ENCODE results near the gene TPM4. TPM values are rescaled to one million over a fixed set of nuclear protein-coding genes. Genes with fewer than 3 reads are reported as not detected.

Gene TPM4
- total RNA-seq, 1 experiment from 2014 or later: 307 TPM

DNA sequence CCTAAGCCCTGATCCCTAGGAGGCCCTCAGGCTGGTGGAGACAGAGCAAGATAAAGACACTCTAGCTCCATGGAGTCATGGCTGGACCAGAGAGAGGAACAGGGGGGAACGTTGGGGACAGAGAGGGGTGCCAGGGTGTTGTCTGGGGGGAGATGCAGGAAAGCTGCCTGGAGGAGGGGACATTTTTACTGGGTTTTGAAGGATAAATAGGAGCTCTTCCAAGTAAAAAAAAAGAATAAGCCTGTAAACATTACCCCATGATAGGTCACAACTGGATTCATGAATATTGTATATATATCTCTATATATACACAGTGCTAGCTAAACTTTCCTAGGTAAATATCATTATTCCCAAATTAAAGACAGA is 67.9 kb downstream of the TPM4 start:
- Histone ChIP-seq H3K4me1 (replicated peaks; ENCODE audit: insufficient read depth) (peaks cover 30% of the 10 kb centered on the region), H3K27ac (peak overlapping the region; percentile 71), H3K79me2 (ENCODE audit: low read depth) (no peaks in the 10 kb centered on the region), H3K36me3 (ENCODE audit: low read depth) (no peaks in the 10 kb centered on the region), H3K9me2 (ENCODE audit: insufficient read depth) (no peaks in the 10 kb centered on the region), H2AFZ (no peak overlapping the region), H3K27me3 (ENCODE audit: insufficient read depth, low read depth) (no peaks in the 10 kb centered on the region), H3K4me2 (peak overlapping the region; percentile 80), H4K20me1 (ENCODE audit: insufficient read depth) (no peaks in the 10 kb centered on the region), H3K4me3 (peak overlapping the region; percentile 52; the same call in 1 of the 2 replicates), H3K9me3 (ENCODE audit: insufficient read depth, low read depth) (no peaks in the 10 kb centered on the region), H3F3A (ENCODE audit: insufficient read depth, low read depth) (peaks cover 21% of the 10 kb centered on the region; the same call in 1 of the 2 replicates)
- no TSS peak for BruUV-seq (replicated peaks)
- TF ChIP-seq EZH2 (IDR thresholded peaks at IDR 0.05; ENCODE audit: low read depth): no peak
- intact Hi-C loops (cut with micrococcal nuclease; ENCODE audit: unreplicated experiment): no loop called here
- CTCF ChIA-PET: interaction anchor here (0.6 to 1.0 kb wide), 2 partner anchors 18 to 99 kb away, joined by 3 to 9 read pairs; no protein-coding TSS in a partner anchor
- POLR2A ChIA-PET (ENCODE audit: unreplicated experiment): interaction anchor here (0.6 to 1.0 kb wide), 3 partner anchors 8 to 1454 kb away, joined by 3 to 5 read pairs (median 3); partner anchors contain the start of gene ZNF333
- no peak for DNase-seq

DNA sequence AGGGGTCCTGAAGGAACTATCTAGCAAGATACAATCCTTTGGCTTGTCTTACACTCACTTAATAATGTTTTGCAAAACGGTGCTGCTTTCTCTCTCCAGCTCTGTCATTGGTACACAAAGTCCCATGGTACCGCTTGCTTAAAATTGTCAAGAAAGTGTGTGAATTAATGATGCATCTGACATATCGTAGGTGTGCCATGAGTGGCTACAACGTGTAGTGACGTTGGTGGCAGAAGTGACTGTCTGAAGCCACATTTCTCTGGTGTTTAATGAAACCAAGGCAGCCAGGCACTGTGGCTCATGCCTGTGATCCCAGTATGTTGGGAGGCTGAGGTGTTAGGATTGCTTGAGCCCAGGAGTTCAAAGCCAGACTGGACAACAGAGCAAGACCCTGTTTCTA is 69.8 kb downstream of the TPM4 start:
- BruUV-seq (replicated peaks): no TSS peak
- Histone ChIP-seq H3K4me2 (no peak overlapping the region), H3K27me3 (ENCODE audit: insufficient read depth, low read depth) (no peaks in the 10 kb centered on the region), H3K4me1 (replicated peaks; ENCODE audit: insufficient read depth) (peaks cover 30% of the 10 kb centered on the region), H3K9me2 (ENCODE audit: insufficient read depth) (no peaks in the 10 kb centered on the region), H3F3A (ENCODE audit: insufficient read depth, low read depth) (peaks cover 33% of the 10 kb centered on the region; the same call in 1 of the 2 replicates), H3K9me3 (ENCODE audit: insufficient read depth, low read depth) (no peaks in the 10 kb centered on the region), H3K79me2 (ENCODE audit: low read depth) (no peaks in the 10 kb centered on the region), H3K4me3 (no peak overlapping the region), H2AFZ (no peak overlapping the region), H4K20me1 (ENCODE audit: insufficient read depth) (no peaks in the 10 kb centered on the region), H3K27ac (no peak overlapping the region), H3K36me3 (ENCODE audit: low read depth) (no peaks in the 10 kb centered on the region)
- DNase-seq: no peak
- CTCF ChIA-PET: no interaction called here
- intact Hi-C loops (cut with micrococcal nuclease; ENCODE audit: unreplicated experiment): no loop called here
- POLR2A ChIA-PET (ENCODE audit: unreplicated experiment): interaction anchor here (0.6 kb wide), 1 partner anchor 179 kb away, joined by 4 read pairs; no protein-coding TSS in a partner anchor
- TF ChIP-seq, protein P1, sequence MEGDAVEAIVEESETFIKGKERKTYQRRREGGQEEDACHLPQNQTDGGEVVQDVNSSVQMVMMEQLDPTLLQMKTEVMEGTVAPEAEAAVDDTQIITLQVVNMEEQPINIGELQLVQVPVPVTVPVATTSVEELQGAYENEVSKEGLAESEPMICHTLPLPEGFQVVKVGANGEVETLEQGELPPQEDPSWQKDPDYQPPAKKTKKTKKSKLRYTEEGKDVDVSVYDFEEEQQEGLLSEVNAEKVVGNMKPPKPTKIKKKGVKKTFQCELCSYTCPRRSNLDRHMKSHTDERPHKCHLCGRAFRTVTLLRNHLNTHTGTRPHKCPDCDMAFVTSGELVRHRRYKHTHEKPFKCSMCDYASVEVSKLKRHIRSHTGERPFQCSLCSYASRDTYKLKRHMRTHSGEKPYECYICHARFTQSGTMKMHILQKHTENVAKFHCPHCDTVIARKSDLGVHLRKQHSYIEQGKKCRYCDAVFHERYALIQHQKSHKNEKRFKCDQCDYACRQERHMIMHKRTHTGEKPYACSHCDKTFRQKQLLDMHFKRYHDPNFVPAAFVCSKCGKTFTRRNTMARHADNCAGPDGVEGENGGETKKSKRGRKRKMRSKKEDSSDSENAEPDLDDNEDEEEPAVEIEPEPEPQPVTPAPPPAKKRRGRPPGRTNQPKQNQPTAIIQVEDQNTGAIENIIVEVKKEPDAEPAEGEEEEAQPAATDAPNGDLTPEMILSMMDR (conservative IDR thresholded peaks at IDR 0.05): no peak

DNA sequence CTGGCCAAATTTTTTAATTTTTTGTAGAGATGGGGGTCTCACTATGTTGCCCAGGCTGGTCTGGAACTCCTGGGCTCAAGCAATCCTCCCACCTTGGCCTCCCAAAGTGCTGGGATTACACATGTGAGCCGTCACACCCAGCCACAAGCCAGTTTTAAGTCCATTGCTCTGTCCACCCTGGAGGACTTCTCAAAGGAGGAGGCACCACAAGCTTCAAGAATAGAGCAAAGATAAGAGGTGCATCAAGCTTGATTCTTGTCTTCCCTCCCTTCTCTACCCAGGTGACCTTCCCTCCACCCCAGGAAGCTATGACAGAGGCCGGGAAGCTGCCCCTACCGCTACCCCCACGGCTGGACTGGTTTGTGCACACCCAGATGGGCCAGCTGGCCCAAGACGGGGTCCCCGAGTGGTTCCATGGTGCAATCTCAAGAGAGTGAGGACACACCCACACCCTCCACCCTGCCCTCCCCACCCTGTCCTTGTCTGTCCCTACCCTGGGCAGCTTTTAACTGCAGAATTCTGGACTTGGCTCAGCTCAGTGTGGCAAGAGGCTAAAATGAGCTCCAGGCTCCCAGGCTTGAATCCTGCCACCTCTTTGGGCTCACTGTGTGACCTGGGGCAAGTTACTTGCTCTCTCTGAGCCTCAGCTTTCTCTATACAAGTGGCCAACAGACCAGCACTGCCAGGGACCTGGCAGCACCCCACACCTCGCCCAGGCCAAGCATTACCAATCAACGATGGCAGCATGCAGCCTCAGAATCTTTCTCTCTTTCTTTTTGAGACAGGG is 72.3 kb downstream of the TPM4 start:
- no peak for TF ChIP-seq EZH2 (IDR thresholded peaks at IDR 0.05; ENCODE audit: low read depth)
- TF ChIP-seq, protein P1 (conservative IDR thresholded peaks at IDR 0.05): no peak
- Histone ChIP-seq H3K27me3 (ENCODE audit: insufficient read depth, low read depth) (no peaks in the 10 kb centered on the region), H3K27ac (no peak overlapping the region), H3F3A (ENCODE audit: insufficient read depth, low read depth) (peaks cover 42% of the 10 kb centered on the region; the same call in 1 of the 2 replicates), H3K4me3 (no peak overlapping the region), H3K4me2 (no peak overlapping the region), H3K9me3 (ENCODE audit: insufficient read depth, low read depth) (no peaks in the 10 kb centered on the region), H3K36me3 (ENCODE audit: low read depth) (no peaks in the 10 kb centered on the region), H2AFZ (no peak overlapping the region), H4K20me1 (ENCODE audit: insufficient read depth) (no peaks in the 10 kb centered on the region), H3K79me2 (ENCODE audit: low read depth) (no peaks in the 10 kb centered on the region), H3K9me2 (ENCODE audit: insufficient read depth) (no peaks in the 10 kb centered on the region), H3K4me1 (replicated peaks; ENCODE audit: insufficient read depth) (peaks cover 14% of the 10 kb centered on the region)
- no peak for DNase-seq
- ChIA-PET POLR2A (ENCODE audit: unreplicated experiment) (no interaction called here), CTCF (no interaction called here)
- no TSS peak for BruUV-seq (replicated peaks)
- intact Hi-C loops (cut with micrococcal nuclease; ENCODE audit: unreplicated experiment): no loop called here

Other genes with a start within 250 kb of the TPM4 start
- gene CYP4F2, start 178.4 kb upstream of the TPM4 start, total RNA-seq (2021): 0.31 and 1.1 TPM in 2 replicates
- gene CYP4F11, start 142.0 kb upstream of the TPM4 start, total RNA-seq (2021): 152 and 187 TPM in 2 replicates
- gene OR10H4, start 127.5 kb upstream of the TPM4 start, total RNA-seq (2021): not detected in 2 replicates
- gene RAB8A, start 35.4 kb downstream of the TPM4 start, total RNA-seq (2021): 87.9 and 104 TPM in 2 replicates
- gene HSH2D, start 67.2 kb downstream of the TPM4 start, total RNA-seq (2021): 10.9 and 13.7 TPM in 2 replicates
- not detected in 2 replicates for gene CIB3, start 97.0 kb downstream of the TPM4 start, total RNA-seq (2021)
- 44.3 and 66.5 TPM in 2 replicates for gene FAM32A, start 108.9 kb downstream of the TPM4 start, total RNA-seq (2021)
- gene AP1M1, start 121.4 kb downstream of the TPM4 start, total RNA-seq (2021): 27.5 and 52.8 TPM in 2 replicates
- 1.6 and 2.0 TPM in 2 replicates for gene KLF2, start 248.3 kb downstream of the TPM4 start, total RNA-seq (2021)

Measured in PC-9 (cell line).